ENCODE measurements around the gene ZRSR2. TPM values are rescaled to one million over a fixed set of nuclear protein-coding genes. Genes with fewer than 3 reads are reported as not detected.

ZRSR2 gene, protein sequence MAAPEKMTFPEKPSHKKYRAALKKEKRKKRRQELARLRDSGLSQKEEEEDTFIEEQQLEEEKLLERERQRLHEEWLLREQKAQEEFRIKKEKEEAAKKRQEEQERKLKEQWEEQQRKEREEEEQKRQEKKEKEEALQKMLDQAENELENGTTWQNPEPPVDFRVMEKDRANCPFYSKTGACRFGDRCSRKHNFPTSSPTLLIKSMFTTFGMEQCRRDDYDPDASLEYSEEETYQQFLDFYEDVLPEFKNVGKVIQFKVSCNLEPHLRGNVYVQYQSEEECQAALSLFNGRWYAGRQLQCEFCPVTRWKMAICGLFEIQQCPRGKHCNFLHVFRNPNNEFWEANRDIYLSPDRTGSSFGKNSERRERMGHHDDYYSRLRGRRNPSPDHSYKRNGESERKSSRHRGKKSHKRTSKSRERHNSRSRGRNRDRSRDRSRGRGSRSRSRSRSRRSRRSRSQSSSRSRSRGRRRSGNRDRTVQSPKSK
- total RNA-seq (2011; cell fraction: chromatin; rRNA removed; ENCODE audit: low replicate concordance), result 6.6 and 18.6 TPM in 2 replicates
- total RNA-seq (2011; cell fraction: nucleolus; rRNA removed), result 4.5 and 6.1 TPM in 2 replicates
- 8.9 and 9.4 TPM in 2 replicates for total RNA-seq (2011; cell fraction: nucleoplasm; rRNA removed)
- total RNA-seq (2014; rRNA removed) (5.7 and 8.6 TPM in 2 replicates), total RNA-seq (2014; rRNA removed; fragmentation: Illumina TruSeq; extraction: Trizol) (8.6 and 10.4 TPM in 2 replicates), total RNA-seq (2015; rRNA removed; fragmentation: Illumina TruSeq; extraction: Trizol) (10.9 and 11.0 TPM in 2 replicates), total RNA-seq (2021) (6.3 and 6.7 TPM in 2 replicates), polyA plus RNA-seq (2011; rRNA removed) (10.8 and 11.1 TPM in 2 replicates), polyA plus RNA-seq (2014; fragmentation: Illumina TruSeq; extraction: Trizol) (16.2 and 19.5 TPM in 2 replicates), polyA plus RNA-seq (2014; fragmentation: Nextera tagmentation; extraction: Ambion mirVana) (1 to 10 TPM; 3.5 to 6.9 TPM), polyA plus RNA-seq (2014; rRNA removed) (13.8 and 16.4 TPM in 2 replicates), polyA minus RNA-seq (2011; rRNA and poly(A)+ RNA removed) (6.1 TPM in 2 replicates), Bru-seq, nascent RNA (percentile 64 among the genes with signal in this experiment), BruChase-seq, experiment 1, labeled RNA remaining after a 2-hour chase (percentile 71 among the genes with signal in this experiment), BruChase-seq, experiment 2, labeled RNA remaining after a 6-hour chase (percentile 75 among the genes with signal in this experiment)
- 1.8 and 4.2 TPM in 2 replicates for polyA plus RNA-seq (2011; cell fraction: cytosol; rRNA removed)
- 11.3 and 16.1 TPM in 2 replicates for polyA plus RNA-seq (2011; cell fraction: nucleus; rRNA removed)
- 9.9 and 11.0 TPM in 2 replicates for polyA plus RNA-seq (2012)
- polyA minus RNA-seq (2011; cell fraction: cytosol; rRNA and poly(A)+ RNA removed), result 2.3 TPM in 1 of 2 replicates, not detected in the other
- polyA minus RNA-seq (2011; cell fraction: nucleus; rRNA and poly(A)+ RNA removed), result 2.8 and 5.0 TPM in 2 replicates
- long read RNA-seq, experiment 1, transcript ZRSR2-201 (11 exons, 1,491 nt), result major isoform, 11 of 40 reads
- long read RNA-seq, experiment 1, partial matches to known transcripts, result 23 of 40 reads
- long read RNA-seq, experiment 1, other reads (novel, unspliced or antisense), result 6 of 40 reads
- long read RNA-seq, experiment 2, partial matches to known transcripts, result 2 of 5 reads
- long read RNA-seq, experiment 2, other reads (novel, unspliced or antisense), result 3 of 5 reads
- long read RNA-seq, experiment 3, partial matches to known transcripts, result 1 of 3 reads
- long read RNA-seq, experiment 3, other reads (novel, unspliced or antisense), result 1 of 3 reads

DNA sequence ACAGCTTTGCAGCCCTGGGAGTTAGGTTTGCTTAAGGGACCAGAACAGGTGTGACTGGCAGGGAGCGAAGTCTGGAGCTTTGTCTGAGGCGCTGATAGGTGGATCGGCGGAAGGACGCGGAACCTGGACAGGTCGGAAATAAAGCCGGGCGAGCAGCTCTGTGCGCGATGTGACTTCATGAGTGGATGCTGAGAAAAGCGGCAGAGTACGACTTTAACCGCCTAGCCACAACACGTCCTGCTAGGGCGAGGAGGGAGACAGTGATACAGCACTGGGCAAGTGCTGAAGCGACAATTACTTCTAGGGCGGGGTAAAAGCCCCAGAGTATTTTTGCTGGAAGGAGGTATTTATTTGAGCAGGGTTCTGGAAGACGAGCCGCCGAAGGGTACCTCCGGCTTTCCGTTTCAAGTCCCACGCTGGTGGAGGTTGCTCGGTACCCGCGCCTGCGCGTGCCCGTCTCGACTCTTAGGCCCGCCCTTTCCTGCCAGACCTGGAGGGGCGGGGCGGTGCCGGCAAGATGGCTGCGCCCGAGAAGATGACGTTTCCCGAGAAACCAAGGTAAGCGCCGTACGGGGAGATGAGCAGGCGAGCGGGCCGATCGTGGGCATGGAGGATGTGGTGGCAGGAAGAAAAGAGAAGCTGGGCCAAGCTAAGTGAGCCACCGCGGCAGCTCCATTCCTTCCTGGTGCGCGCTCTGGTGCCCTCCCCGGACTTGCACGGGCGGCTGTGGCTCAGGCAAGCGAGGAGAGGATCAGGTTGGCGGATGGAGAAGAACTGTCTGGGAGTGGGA is at the start of gene ZRSR2:
TSS of gene ZRSR2 (plus strand) at position 506 of the 790 bp plus-strand sequence. CDS start at position 518, 12 bp downstream.
- ChIA-PET CTCF (ENCODE audit: low intra/inter-chr PET ratio) (no interaction called here), POLR2A (interaction anchor here (1.0 kb wide), 1 partner anchor 26 kb away, joined by 5 read pairs; no protein-coding TSS in a partner anchor)
- intact Hi-C loops (cut with micrococcal nuclease), result no loop called here
- no peaks in the 10 kb centered on the region for H3K9me1 ChIP-seq (ENCODE audit: control insufficient read depth, insufficient read depth, low read length)
- peak within 1 kb of the TSS; percentile 90 for H3K4me2 ChIP-seq (ENCODE audit: insufficient read depth, low read length)
- peak; percentile 73 for FAIRE-seq
- H3K9me3 ChIP-seq (replicated peaks; ENCODE audit: control insufficient read depth, insufficient read depth, low read depth, low read length), result no peaks in the 10 kb centered on the region
- peak; percentile 82 to 88 (median 84) for DNase-seq (ENCODE audit: extremely low read depth in 1 of 4, low spot score in 3 of 4)
- peaks cover 4% of the 10 kb centered on the region; the same call in 1 of the 3 replicates for H3K36me3 ChIP-seq (ENCODE audit: control insufficient read depth, insufficient read depth, low read length)
- H3K4me3 ChIP-seq, result peak within 1 kb of the TSS; percentile 83
- 2% methylated on average over 41 of the region's 55 CpGs for WGBS (ENCODE audit: insufficient coverage, low coverage, missing lambda C conversion rate)
- peak within 1 kb of the TSS; percentile 63 for H3K27ac ChIP-seq (ENCODE audit: extremely low read depth, low read depth, low read length)
- peak; percentile 99 for ATAC-seq
- peak within 1 kb of the TSS; percentile 95 for H2AFZ ChIP-seq (ENCODE audit: low read depth, low read length)
- H3K27me3 ChIP-seq (ENCODE audit: control insufficient read depth in 2 of 2, insufficient read depth in 2 of 2, low read length in 2 of 2), result no peaks in the 10 kb centered on the region
- no peaks in the 10 kb centered on the region for H4K20me1 ChIP-seq (replicated peaks; ENCODE audit: control insufficient read depth, insufficient read depth, low read length)
- BruUV-seq (replicated peaks), result no TSS peak
- peak within 1 kb of the TSS; percentile 70 to 95 for H3K9ac ChIP-seq (ENCODE audit: insufficient read depth in 1 of 2, low read depth in 2 of 2, low read length in 2 of 2)
- peaks cover 7% of the 10 kb centered on the region for H3K79me2 ChIP-seq (ENCODE audit: control insufficient read depth, insufficient read depth, low read length)
- in situ Hi-C loops (cut with MboI), result no loop called here
- peaks cover 3 to 5% of the 10 kb centered on the region in 2 experiments; a peak in 3 of 5 replicates for H3K4me1 ChIP-seq (replicated peaks in 1 of 2; ENCODE audit: control insufficient read depth in 2 of 2, insufficient read depth in 2 of 2, low read length in 2 of 2)
- TF ChIP-seq NCOA1 (IDR thresholded peaks at IDR 0.05; ENCODE audit: low read depth) (no peak), RFX5 (IDR thresholded peaks at IDR 0.05; ENCODE audit: low read depth, low read length) (no peak), ZBTB1 (CRISPR knock-in tag; IDR thresholded peaks at IDR 0.05; ENCODE audit: borderline replicate concordance, low read depth) (no peak), POLR2AphosphoS5 (IDR thresholded peaks at IDR 0.05; ENCODE audit: control insufficient read depth, insufficient read depth, low read depth, low read length) (peak; percentile 55; the same call in 1 of the 2 replicates), NEUROD1 (IDR thresholded peaks at IDR 0.05; ENCODE audit: borderline replicate concordance, low read depth, low read length, partially characterized antibody) (no peak), ZFX (CRISPR knock-in tag; IDR thresholded peaks at IDR 0.05) (peak; percentile 32; the same call in 1 of the 2 replicates), SMAD1 (IDR thresholded peaks at IDR 0.05; ENCODE audit: low read depth, low read length, partially characterized antibody) (peak; percentile 33), CHD4 (IDR thresholded peaks at IDR 0.05; ENCODE audit: insufficient read depth, insufficient replicate concordance, low read depth, low read length, poor library complexity, severe bottlenecking) (no peak)
- TF ChIP-seq, protein P1, sequence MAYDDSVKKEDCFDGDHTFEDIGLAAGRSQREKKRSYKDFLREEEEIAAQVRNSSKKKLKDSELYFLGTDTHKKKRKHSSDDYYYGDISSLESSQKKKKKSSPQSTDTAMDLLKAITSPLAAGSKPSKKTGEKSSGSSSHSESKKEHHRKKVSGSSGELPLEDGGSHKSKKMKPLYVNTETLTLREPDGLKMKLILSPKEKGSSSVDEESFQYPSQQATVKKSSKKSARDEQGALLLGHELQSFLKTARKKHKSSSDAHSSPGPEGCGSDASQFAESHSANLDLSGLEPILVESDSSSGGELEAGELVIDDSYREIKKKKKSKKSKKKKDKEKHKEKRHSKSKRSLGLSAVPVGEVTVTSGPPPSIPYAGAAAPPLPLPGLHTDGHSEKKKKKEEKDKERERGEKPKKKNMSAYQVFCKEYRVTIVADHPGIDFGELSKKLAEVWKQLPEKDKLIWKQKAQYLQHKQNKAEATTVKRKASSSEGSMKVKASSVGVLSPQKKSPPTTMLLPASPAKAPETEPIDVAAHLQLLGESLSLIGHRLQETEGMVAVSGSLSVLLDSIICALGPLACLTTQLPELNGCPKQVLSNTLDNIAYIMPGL (CRISPR knock-in tag; IDR thresholded peaks at IDR 0.05), result no peak
- TF ChIP-seq, protein P2, sequence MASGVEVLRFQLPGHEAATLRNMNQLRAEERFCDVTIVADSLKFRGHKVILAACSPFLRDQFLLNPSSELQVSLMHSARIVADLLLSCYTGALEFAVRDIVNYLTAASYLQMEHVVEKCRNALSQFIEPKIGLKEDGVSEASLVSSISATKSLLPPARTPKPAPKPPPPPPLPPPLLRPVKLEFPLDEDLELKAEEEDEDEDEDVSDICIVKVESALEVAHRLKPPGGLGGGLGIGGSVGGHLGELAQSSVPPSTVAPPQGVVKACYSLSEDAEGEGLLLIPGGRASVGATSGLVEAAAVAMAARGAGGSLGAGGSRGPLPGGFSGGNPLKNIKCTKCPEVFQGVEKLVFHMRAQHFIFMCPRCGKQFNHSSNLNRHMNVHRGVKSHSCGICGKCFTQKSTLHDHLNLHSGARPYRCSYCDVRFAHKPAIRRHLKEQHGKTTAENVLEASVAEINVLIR (CRISPR knock-in tag; IDR thresholded peaks at IDR 0.05), result no peak
